Peyer's patch (tissue), 4 donors: Measurements from ENCODE around the gene FAT3.

Source experiments
- CTCF ChIP-seq, 6 experiments: fragments of 450-650 bp in 4 of 6; fragments of 200-600 bp in 2 of 6; sonication (generic) in 1 of 6; IDR thresholded peaks; one replicate each; pipeline ENCODE4 v1.5.1; 2017 to 2019; ENCODE audit warnings: antibody characterized with exemption in 6 of 6, mild to moderate bottlenecking in 3 of 6, moderate library complexity in 1 of 6
- POLR2A ChIP-seq, 2 donors: fragments of 450-650 bp; IDR thresholded peaks; one replicate each; pipeline ENCODE4 v1.5.1; 2017; ENCODE audit warnings: antibody characterized with exemption in 2 of 2, mild to moderate bottlenecking in 2 of 2, moderate library complexity in 2 of 2

- no peak for TF ChIP-seq CTCF (IDR thresholded peaks at IDR 0.05)
- TF ChIP-seq POLR2A (IDR thresholded peaks at IDR 0.05) = no peak
These were observed 42.2 kb downstream of the FAT3 start for GRCh38 chr11:92266806-92267205.
